ENCODE results near the gene STARD13.

STARD13 gene

DNA sequence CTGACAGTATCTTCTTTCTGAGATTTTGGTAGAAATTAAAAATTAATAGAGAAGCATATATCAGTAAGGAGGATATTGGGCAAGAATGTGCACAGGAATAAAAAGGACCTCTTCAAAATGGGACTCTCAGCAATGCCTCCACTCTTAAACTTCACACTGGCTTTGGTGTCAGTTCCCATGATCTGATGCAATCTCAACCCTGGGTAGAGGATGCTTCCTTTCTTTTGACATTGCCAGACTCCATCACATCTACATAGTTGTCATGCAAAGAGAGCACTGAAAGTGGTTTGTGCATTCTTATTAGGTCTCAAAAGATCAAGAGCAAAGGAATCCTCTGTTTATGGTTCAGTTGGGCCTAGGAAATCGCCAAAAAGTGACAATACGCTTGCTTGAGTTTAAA lies 26.3 kb downstream of the STARD13 start:
- H3K27ac ChIP-seq (ENCODE audit: low read depth, low read length) = peak overlapping the region; percentile 80
- peak overlapping the region in 1 of 5 donors; percentile 63 for H3K9ac ChIP-seq (ENCODE audit: low read length in 5 of 5)
- no peak overlapping the region for H3K4me3 ChIP-seq (ENCODE audit: low read depth in 1 of 5, low read length in 5 of 5)
- no peaks in the 10 kb centered on the region for H3K9me3 ChIP-seq (ENCODE audit: control insufficient read depth in 5 of 5, low read length in 5 of 5)
- no peaks in the 10 kb centered on the region for H3K36me3 ChIP-seq (ENCODE audit: control insufficient read depth in 5 of 5, insufficient read depth in 5 of 5, low read length in 5 of 5)
- no peaks in the 10 kb centered on the region for H3K27me3 ChIP-seq (ENCODE audit: control insufficient read depth in 5 of 5, insufficient read depth in 4 of 5, low read length in 5 of 5)
- peaks cover 1 to 52% (median 43%) of the 10 kb centered on the region in 5 donors for H3K4me1 ChIP-seq (ENCODE audit: control insufficient read depth in 5 of 5, insufficient read depth in 5 of 5, low read length in 5 of 5)

DNA sequence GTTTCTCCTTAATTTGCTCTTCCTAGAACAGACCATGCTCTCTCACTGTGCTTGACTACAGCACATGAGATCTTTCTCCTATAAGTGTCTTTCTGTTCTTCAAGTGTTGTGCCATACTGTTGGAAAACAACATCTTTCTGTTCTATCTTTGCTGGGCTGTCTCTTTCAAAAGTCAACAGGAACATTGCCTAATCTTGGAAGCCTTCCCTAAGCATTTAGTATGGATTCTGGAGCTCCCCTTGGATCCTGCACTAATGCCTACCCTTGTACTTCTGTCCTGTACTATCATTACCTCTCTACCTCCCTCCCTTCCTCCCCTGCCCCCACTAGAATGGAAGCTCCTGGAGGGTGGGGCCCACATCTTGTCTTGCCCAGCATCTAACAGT lies 26.8 kb downstream of the STARD13 start:
- peaks cover 0 to 2% (median 0%) of the 10 kb centered on the region in 5 donors for H3K36me3 ChIP-seq (ENCODE audit: control insufficient read depth in 5 of 5, insufficient read depth in 5 of 5, low read length in 5 of 5)
- H3K27ac ChIP-seq (ENCODE audit: low read depth, low read length) = peak overlapping the region; percentile 80
- peaks cover 0 to 47% (median 40%) of the 10 kb centered on the region in 5 donors for H3K4me1 ChIP-seq (ENCODE audit: control insufficient read depth in 5 of 5, insufficient read depth in 5 of 5, low read length in 5 of 5)
- H3K9ac ChIP-seq (ENCODE audit: low read length in 5 of 5) = peak overlapping the region in 1 of 5 donors; percentile 63
- H3K4me3 ChIP-seq (ENCODE audit: low read depth in 1 of 5, low read length in 5 of 5) = no peak overlapping the region
- no peaks in the 10 kb centered on the region for H3K9me3 ChIP-seq (ENCODE audit: control insufficient read depth in 5 of 5, low read length in 5 of 5)
- H3K27me3 ChIP-seq (ENCODE audit: control insufficient read depth in 5 of 5, insufficient read depth in 4 of 5, low read length in 5 of 5) = no peaks in the 10 kb centered on the region

DNA sequence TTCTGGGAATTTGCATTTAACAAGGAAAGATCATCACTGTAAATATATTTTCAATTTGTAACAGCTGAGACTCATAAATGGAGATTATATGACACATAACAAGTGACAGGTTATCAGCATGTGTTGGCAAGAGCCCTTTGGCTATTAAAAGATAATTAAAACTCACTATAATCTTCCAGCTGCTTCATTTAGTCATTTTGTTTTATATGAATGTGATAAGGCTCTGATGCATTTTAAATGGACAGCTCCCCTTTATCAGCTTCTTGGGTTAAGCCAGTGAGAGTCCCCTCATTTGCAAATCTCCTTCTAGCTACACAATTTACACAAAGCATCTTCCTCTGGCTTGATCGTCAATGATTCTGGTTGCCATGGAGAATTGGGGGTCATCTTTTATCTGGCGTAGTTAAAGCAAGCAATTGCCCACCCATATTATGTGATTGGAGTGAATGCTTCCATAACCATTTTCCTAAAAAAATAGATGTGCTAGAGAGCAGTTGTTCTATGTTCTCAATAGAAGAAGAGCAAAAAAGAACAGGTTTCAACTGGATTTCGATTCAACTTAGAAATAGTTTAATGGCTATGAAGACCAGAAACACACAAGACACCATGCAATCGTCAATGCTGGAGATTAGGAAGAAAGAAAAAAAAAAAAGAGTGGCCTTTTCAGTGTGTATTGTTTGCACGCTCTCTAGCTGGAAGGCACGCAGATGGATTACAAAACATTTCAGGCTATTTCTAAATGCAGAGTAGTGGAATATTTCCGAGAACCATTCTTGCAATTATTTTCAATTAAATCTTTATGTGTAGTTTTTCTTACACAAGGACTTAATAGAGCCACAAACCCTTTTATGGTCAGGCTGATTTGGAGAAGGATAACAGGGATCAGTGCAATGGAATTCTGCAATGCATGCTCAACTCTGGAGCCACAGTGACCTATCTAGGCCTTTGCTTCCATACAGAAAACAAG lies 27.4 kb downstream of the STARD13 start:
- no peaks in the 10 kb centered on the region for H3K9me3 ChIP-seq (ENCODE audit: control insufficient read depth in 5 of 5, low read length in 5 of 5)
- H3K4me1 ChIP-seq (ENCODE audit: control insufficient read depth in 5 of 5, insufficient read depth in 5 of 5, low read length in 5 of 5) = peaks cover 0 to 47% (median 34%) of the 10 kb centered on the region in 5 donors
- H3K27ac ChIP-seq (ENCODE audit: low read depth, low read length) = peak overlapping the region; percentile 80
- H3K27me3 ChIP-seq (ENCODE audit: control insufficient read depth in 5 of 5, insufficient read depth in 4 of 5, low read length in 5 of 5) = no peaks in the 10 kb centered on the region
- H3K9ac ChIP-seq (ENCODE audit: low read length in 5 of 5) = peak overlapping the region in 1 of 5 donors; percentile 63
- peaks cover 0 to 2% (median 2%) of the 10 kb centered on the region in 5 donors for H3K36me3 ChIP-seq (ENCODE audit: control insufficient read depth in 5 of 5, insufficient read depth in 5 of 5, low read length in 5 of 5)
- H3K4me3 ChIP-seq (ENCODE audit: low read depth in 1 of 5, low read length in 5 of 5) = no peak overlapping the region

DNA sequence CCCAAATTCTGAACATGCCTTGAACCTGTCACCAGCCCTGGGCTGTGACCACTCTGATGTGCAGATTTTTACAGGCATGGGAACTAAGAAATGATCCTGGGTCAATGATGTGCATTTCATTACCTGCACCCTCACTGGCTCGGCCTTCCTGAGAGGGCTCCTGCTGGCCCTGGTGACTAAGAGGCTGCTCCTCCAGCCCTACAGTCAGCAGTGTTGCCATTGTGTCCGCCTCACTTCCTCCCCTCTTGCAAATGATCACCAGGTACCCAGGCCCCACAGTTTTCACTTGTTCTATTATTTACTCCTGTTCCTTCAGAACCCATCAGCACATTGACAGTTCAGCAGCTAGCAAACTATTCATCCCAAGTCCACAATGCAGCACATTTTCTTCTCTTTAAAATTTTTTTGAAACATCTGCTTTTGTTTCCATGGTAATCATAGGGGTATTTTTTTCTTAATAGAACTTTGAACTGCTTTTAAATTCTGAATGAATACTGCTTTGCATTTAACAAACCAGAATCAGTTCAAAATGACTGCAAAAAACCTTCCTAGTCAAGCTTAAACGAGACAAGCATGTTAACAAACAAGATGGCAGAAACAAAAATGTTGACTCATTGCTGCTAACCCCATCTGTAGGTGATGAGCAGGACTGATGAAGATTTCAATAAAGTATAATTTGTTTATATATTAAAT lies 29.3 kb downstream of the STARD13 start:
- Histone ChIP-seq H3K4me1 (ENCODE audit: control insufficient read depth in 5 of 5, insufficient read depth in 5 of 5, low read length in 5 of 5) (peaks cover 0 to 45% (median 34%) of the 10 kb centered on the region in 5 donors), H3K27ac (ENCODE audit: low read depth, low read length) (peak overlapping the region; percentile 80)

DNA sequence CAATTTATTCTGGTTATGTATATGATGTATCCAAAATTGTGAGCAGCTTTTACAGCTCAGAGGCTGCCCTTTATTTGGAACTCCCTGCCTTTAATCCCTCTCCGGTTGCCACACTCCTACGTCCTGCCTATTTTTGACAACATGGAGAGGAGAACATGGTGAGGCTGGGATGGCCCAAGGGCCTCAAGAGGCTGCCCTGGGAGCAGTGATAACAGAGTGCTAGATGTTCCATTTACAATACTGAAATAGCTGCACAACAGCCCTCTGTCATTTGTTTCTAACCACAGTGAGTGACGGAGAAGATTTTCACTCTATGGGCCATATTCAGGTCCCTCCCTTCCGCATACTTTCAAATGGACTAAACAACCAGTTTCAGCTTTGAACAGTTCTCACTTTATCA lies 33.4 kb downstream of the STARD13 start:
- H3K4me1 ChIP-seq (ENCODE audit: control insufficient read depth in 5 of 5, insufficient read depth in 5 of 5, low read length in 5 of 5) = peaks cover 0 to 21% (median 17%) of the 10 kb centered on the region in 5 donors
- H3K27ac ChIP-seq (ENCODE audit: low read depth, low read length) = peak overlapping the region; percentile 74
- H3K9ac ChIP-seq (ENCODE audit: low read length in 5 of 5) = no peak overlapping the region

More for the DNA sequence above, 29.3 kb downstream of the STARD13 start:
- peaks cover 0 to 5% (median 2%) of the 10 kb centered on the region in 5 donors for H3K36me3 ChIP-seq (ENCODE audit: control insufficient read depth in 5 of 5, insufficient read depth in 5 of 5, low read length in 5 of 5)
- no peaks in the 10 kb centered on the region for H3K9me3 ChIP-seq (ENCODE audit: control insufficient read depth in 5 of 5, low read length in 5 of 5)
- no peaks in the 10 kb centered on the region for H3K27me3 ChIP-seq (ENCODE audit: control insufficient read depth in 5 of 5, insufficient read depth in 4 of 5, low read length in 5 of 5)
- H3K9ac ChIP-seq (ENCODE audit: low read length in 5 of 5) = no peak overlapping the region
- no peak overlapping the region for H3K4me3 ChIP-seq (ENCODE audit: low read depth in 1 of 5, low read length in 5 of 5)

DNA sequence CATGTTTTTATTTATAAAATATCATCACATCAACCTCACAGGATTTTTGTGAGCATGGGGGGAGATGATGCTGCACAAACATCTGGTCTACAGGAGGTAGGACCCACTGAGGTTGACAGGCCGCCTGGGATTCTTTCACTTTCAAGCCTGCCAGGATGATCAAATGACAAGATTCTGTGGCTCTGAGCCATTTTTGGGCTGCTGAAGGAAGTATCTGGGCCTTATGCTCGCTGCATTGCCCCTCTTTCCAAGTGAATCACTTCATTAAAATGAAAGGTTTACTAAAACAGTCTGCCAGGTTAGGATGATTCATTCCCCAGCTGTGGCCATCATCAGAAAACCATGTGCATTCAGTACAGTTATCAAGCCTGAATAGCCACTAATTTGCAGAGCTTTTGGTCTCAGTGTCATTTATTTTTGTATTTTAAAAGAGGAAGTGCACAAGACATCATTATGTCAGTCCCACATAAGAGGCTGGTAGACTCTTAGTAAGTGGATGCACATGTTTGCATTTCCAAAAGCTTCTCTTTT lies 34.4 kb downstream of the STARD13 start:
- Histone ChIP-seq H3K4me1 (ENCODE audit: control insufficient read depth in 5 of 5, insufficient read depth in 5 of 5, low read length in 5 of 5) (peaks cover 0 to 21% (median 15%) of the 10 kb centered on the region in 5 donors), H3K27ac (ENCODE audit: low read depth, low read length) (peak overlapping the region; percentile 74), H3K4me3 (ENCODE audit: low read depth in 1 of 5, low read length in 5 of 5) (peak overlapping the region in 1 of 5 donors; percentile 3), H3K9ac (ENCODE audit: low read length in 5 of 5) (peak overlapping the region in 1 of 5 donors; percentile 13), H3K36me3 (ENCODE audit: control insufficient read depth in 5 of 5, insufficient read depth in 5 of 5, low read length in 5 of 5) (peaks cover 0 to 5% (median 2%) of the 10 kb centered on the region in 5 donors), H3K9me3 (ENCODE audit: control insufficient read depth in 5 of 5, low read length in 5 of 5) (no peaks in the 10 kb centered on the region), H3K27me3 (ENCODE audit: control insufficient read depth in 5 of 5, insufficient read depth in 4 of 5, low read length in 5 of 5) (no peaks in the 10 kb centered on the region)

More for the DNA sequence above, 33.4 kb downstream of the STARD13 start:
- Histone ChIP-seq H3K9me3 (ENCODE audit: control insufficient read depth in 5 of 5, low read length in 5 of 5) (no peaks in the 10 kb centered on the region), H3K4me3 (ENCODE audit: low read depth in 1 of 5, low read length in 5 of 5) (no peak overlapping the region), H3K36me3 (ENCODE audit: control insufficient read depth in 5 of 5, insufficient read depth in 5 of 5, low read length in 5 of 5) (peaks cover 0 to 5% (median 2%) of the 10 kb centered on the region in 5 donors), H3K27me3 (ENCODE audit: control insufficient read depth in 5 of 5, insufficient read depth in 4 of 5, low read length in 5 of 5) (no peaks in the 10 kb centered on the region)

DNA sequence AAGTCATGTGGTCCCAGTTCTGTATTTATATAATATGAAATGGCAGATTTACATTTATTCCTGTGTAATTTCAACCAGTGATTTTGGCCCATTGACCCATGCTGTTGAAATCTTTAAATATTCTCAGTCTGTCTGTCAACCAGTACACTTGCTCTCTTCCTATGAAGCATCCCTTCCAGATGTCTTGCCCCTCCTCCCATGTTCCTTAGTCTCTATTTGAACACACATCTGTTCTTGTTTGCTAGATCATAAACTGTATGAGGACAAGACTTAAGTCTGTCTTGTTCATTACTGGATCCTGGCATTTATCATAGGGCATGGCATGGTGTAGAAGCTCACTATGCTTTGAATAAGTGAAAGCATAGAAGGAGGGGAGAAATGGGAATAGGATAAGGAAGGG lies 34.9 kb downstream of the STARD13 start:
- Histone ChIP-seq H3K9me3 (ENCODE audit: control insufficient read depth in 5 of 5, low read length in 5 of 5) (no peaks in the 10 kb centered on the region), H3K27me3 (ENCODE audit: control insufficient read depth in 5 of 5, insufficient read depth in 4 of 5, low read length in 5 of 5) (no peaks in the 10 kb centered on the region), H3K4me1 (ENCODE audit: control insufficient read depth in 5 of 5, insufficient read depth in 5 of 5, low read length in 5 of 5) (peaks cover 0 to 21% (median 15%) of the 10 kb centered on the region in 5 donors), H3K27ac (ENCODE audit: low read depth, low read length) (peak overlapping the region; percentile 74), H3K9ac (ENCODE audit: low read length in 5 of 5) (no peak overlapping the region), H3K4me3 (ENCODE audit: low read depth in 1 of 5, low read length in 5 of 5) (no peak overlapping the region), H3K36me3 (ENCODE audit: control insufficient read depth in 5 of 5, insufficient read depth in 5 of 5, low read length in 5 of 5) (peaks cover 0 to 5% (median 2%) of the 10 kb centered on the region in 5 donors)

DNA sequence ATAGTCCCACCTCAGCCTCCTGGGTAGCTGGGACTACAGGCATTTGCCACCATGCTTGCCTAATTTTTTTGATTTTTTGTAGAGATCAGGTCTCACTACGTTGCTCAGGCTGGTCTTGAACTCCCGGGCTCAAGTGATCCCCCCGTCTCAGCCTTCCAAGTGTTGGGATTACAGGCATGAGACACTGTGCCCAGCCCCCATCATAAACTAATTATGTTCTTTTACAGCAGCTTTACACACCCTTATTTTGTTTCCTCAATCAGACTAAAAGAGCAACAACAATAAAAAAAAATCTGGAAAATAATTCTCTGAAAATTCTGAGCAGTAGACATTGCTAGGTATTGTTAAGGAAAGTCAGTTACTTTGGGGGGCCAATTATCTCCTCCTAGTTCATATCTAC lies 35.7 kb downstream of the STARD13 start:
- Histone ChIP-seq H3K9me3 (ENCODE audit: control insufficient read depth in 5 of 5, low read length in 5 of 5) (no peaks in the 10 kb centered on the region), H3K4me1 (ENCODE audit: control insufficient read depth in 5 of 5, insufficient read depth in 5 of 5, low read length in 5 of 5) (peaks cover 0 to 21% (median 15%) of the 10 kb centered on the region in 5 donors), H3K9ac (ENCODE audit: low read length in 5 of 5) (no peak overlapping the region), H3K27me3 (ENCODE audit: control insufficient read depth in 5 of 5, insufficient read depth in 4 of 5, low read length in 5 of 5) (no peaks in the 10 kb centered on the region), H3K4me3 (ENCODE audit: low read depth in 1 of 5, low read length in 5 of 5) (no peak overlapping the region), H3K36me3 (ENCODE audit: control insufficient read depth in 5 of 5, insufficient read depth in 5 of 5, low read length in 5 of 5) (peaks cover 0 to 5% (median 2%) of the 10 kb centered on the region in 5 donors), H3K27ac (ENCODE audit: low read depth, low read length) (peak overlapping the region; percentile 74)

DNA sequence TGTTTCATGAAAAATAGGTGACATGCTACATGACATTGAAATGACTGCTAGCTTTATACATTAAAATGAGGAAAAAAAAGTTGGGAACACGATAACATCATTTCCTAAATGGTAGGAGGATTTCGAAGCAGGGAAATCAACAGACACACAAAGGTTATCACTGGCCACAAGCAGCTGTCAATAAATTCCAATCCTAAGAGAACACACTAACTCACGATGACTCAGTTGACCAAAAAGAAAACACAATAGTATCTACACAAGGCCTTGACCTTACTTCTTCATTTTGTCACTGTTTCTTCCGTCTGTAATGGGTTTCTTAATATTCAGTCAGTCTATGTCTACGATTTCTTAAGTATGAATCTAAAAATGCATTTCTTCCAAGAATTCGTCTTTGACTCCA lies 36.5 kb downstream of the STARD13 start:
- Histone ChIP-seq H3K4me1 (ENCODE audit: control insufficient read depth in 5 of 5, insufficient read depth in 5 of 5, low read length in 5 of 5) (peaks cover 0 to 21% (median 15%) of the 10 kb centered on the region in 5 donors), H3K9ac (ENCODE audit: low read length in 5 of 5) (no peak overlapping the region), H3K36me3 (ENCODE audit: control insufficient read depth in 5 of 5, insufficient read depth in 5 of 5, low read length in 5 of 5) (peaks cover 0 to 5% (median under 1%) of the 10 kb centered on the region in 5 donors), H3K9me3 (ENCODE audit: control insufficient read depth in 5 of 5, low read length in 5 of 5) (no peaks in the 10 kb centered on the region), H3K27me3 (ENCODE audit: control insufficient read depth in 5 of 5, insufficient read depth in 4 of 5, low read length in 5 of 5) (no peaks in the 10 kb centered on the region), H3K4me3 (ENCODE audit: low read depth in 1 of 5, low read length in 5 of 5) (no peak overlapping the region), H3K27ac (ENCODE audit: low read depth, low read length) (peak overlapping the region; percentile 18)

Data from subcutaneous abdominal adipose tissue (tissue), 5 donors.